Measurements from ENCODE around the gene PPP1R11. TPM values are rescaled to one million over a fixed set of nuclear protein-coding genes. Genes with fewer than 3 reads are reported as not detected.

Gene PPP1R11
- total RNA-seq, 1 experiment from 2014 or later: 23.8 TPM

DNA sequence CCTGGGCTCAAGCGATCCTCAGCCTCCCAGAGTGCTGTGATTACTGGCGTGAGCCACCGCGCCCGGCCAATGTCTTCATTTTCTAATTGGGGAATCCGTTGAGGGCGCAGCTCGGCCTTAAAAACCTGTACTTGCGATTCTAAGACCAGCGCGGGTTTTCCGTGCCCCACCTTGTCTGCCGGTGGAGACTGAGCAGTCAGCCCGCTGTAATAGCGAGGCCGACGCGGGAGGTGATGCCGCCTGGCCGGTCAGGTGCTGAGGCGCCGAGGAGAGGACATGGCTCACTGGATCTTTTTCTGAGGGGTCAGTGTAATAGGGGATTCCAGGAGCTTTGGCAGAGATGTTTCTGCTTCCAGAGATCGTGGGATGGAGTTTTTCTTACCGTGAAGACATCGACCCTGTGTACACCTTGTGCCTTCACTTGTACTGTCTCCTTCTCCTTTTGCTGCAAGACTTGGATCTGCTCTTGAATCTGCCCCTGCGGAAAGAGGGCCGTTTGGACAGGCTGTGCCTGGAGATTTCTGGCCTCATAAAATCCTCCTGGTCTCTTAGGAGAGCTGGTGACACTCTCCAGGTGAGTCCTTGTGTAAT, 44.4 kb downstream of the PPP1R11 start:
- Histone ChIP-seq H4K91ac (ENCODE audit: insufficient read length, low read depth, low read length) (no peak overlapping the region), H3K9ac (ENCODE audit: extremely low read depth, insufficient read length, low read length) (no peak overlapping the region), H3K14ac (ENCODE audit: insufficient read depth, low read length) (no peak overlapping the region), H2BK120ac (ENCODE audit: low read depth, low read length, poor library complexity, severe bottlenecking) (no peak overlapping the region), H3K27ac (ENCODE audit: insufficient read length, low read depth, low read length) (no peak overlapping the region), H3K18ac (ENCODE audit: insufficient read length, low read depth, low read length) (no peak overlapping the region), H2AFZ (ENCODE audit: low read length) (no peak overlapping the region), H2BK15ac (ENCODE audit: low read depth, low read length) (no peak overlapping the region), H4K20me1 (ENCODE audit: control insufficient read depth, insufficient read depth, insufficient read length) (no peaks in the 10 kb centered on the region), H3T11ph (ENCODE audit: low read length) (no peak overlapping the region), H3K4me2 (ENCODE audit: insufficient read depth, insufficient read length, low read length) (no peak overlapping the region), H3K56ac (ENCODE audit: insufficient read length, low read depth, low read length) (no peak overlapping the region), H2AK5ac (ENCODE audit: insufficient read length, low read length) (no peak overlapping the region), H3K4ac (ENCODE audit: low read depth, low read length) (no peak overlapping the region), H3K79me1 (ENCODE audit: insufficient read depth, low read depth, low read length, poor library complexity, severe bottlenecking) (no peaks in the 10 kb centered on the region), H3K27me3 (ENCODE audit: insufficient read depth, low read length) (no peaks in the 10 kb centered on the region; the same call in 1 of the 2 replicates), H4K5ac (ENCODE audit: insufficient read length, low read depth, low read length) (no peak overlapping the region), H2BK20ac (ENCODE audit: low read depth, low read length, poor library complexity, severe bottlenecking) (no peak overlapping the region), H3K79me2 (ENCODE audit: insufficient read depth, low read length) (0 out of 2 replicates have a peak, but pooled peaks cover 2% of the 10 kb centered on the region), H3K23ac (ENCODE audit: insufficient read length, low read depth, low read length) (no peak overlapping the region), H3K23me2 (ENCODE audit: insufficient read length, low read depth, low read length, poor library complexity, severe bottlenecking) (no peaks in the 10 kb centered on the region), H4K8ac (replicated peaks; ENCODE audit: insufficient read length, low read depth, low read length) (no peak overlapping the region), H3K4me1 (ENCODE audit: insufficient read depth, low read length) (no peaks in the 10 kb centered on the region), H2BK5ac (ENCODE audit: insufficient read length, low read length) (no peak overlapping the region), H2BK12ac (ENCODE audit: insufficient read length, low read depth, low read length) (no peak overlapping the region), H3K9me3 (ENCODE audit: control insufficient read depth, low read depth, low read length) (no peaks in the 10 kb centered on the region)
- no peak for DNase-seq
- TF ChIP-seq, protein P1, sequence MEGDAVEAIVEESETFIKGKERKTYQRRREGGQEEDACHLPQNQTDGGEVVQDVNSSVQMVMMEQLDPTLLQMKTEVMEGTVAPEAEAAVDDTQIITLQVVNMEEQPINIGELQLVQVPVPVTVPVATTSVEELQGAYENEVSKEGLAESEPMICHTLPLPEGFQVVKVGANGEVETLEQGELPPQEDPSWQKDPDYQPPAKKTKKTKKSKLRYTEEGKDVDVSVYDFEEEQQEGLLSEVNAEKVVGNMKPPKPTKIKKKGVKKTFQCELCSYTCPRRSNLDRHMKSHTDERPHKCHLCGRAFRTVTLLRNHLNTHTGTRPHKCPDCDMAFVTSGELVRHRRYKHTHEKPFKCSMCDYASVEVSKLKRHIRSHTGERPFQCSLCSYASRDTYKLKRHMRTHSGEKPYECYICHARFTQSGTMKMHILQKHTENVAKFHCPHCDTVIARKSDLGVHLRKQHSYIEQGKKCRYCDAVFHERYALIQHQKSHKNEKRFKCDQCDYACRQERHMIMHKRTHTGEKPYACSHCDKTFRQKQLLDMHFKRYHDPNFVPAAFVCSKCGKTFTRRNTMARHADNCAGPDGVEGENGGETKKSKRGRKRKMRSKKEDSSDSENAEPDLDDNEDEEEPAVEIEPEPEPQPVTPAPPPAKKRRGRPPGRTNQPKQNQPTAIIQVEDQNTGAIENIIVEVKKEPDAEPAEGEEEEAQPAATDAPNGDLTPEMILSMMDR (conservative IDR thresholded peaks at IDR 0.05): no peak
- Mint-ChIP-seq H3K4me3 (no peak overlapping the region), H3K4me1 (no peaks in the 10 kb centered on the region), H3K27me3 (ENCODE audit: low read depth) (peaks cover 81% of the 10 kb centered on the region), H3K36me3 (ENCODE audit: insufficient read depth in 1 of 3, low read depth in 3 of 3) (no peaks in the 10 kb centered on the region), H3K9me3 (no peaks in the 10 kb centered on the region), H3K27ac (no peak overlapping the region)
- WGBS (ENCODE audit: extremely low coverage, insufficient read length, low lambda C conversion rate): no CpG with 5 or more reads among the region's 27 CpGs
